ENCODE results near the gene CDK17.

CDK17 gene

DNA sequence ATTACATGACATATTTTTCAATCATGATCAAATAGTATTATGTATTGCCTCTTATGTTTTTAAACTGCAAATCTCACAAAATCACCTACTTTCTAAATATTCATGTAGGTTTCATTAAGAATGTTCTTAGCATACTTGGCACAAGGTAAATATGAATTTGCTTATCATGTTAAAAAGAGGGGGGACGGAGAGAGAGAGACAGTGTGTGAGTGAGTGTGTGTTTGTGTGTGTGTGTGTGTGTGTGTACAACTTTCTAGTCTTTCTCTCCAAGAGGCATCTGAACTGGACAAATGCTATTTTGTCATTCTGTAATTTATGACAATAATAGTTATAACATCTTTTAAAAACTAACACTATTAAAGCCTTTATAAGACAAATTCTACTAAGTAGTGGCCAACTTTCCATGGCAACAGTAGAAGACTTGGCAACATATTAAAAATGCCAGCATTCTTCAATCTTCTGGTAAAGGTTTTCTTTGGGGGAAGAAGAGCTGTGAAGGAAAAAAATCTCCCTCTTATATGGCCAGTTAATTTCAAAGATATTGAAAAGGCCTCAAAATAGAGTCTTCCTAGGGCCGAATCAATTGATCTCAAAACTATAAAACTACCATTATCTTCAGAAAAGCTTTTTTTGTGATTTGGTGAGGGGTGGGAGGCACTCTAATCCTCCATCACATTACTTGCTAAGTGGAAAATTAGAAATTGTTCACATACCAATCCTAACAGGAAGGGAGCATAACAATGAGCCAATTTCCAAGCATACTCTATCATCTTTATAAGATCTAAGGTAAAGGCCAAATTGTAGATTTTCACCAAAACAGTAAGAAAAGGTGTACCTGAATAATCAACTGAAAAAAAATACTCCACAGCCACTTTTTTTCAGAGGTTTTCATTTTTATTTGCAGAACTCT is 28.2 kb downstream of the CDK17 start:
- H3K4me3 ChIP-seq (ENCODE audit: low read depth, low read length), result no peak overlapping the region
- H2AFZ ChIP-seq (ENCODE audit: low read length, unreplicated experiment), result no peak overlapping the region
- no peaks in the 10 kb centered on the region for H3K36me3 ChIP-seq (ENCODE audit: insufficient read depth, low read length)
- peaks cover 96% of the 10 kb centered on the region for H3K79me2 ChIP-seq (ENCODE audit: control insufficient read depth, insufficient read depth, low read length, unreplicated experiment)
- H3K4me1 ChIP-seq (ENCODE audit: control insufficient read depth, insufficient read depth, low read length, unreplicated experiment), result peaks cover 37% of the 10 kb centered on the region
- H3K27me3 ChIP-seq (ENCODE audit: insufficient read depth, low read length), result no peaks in the 10 kb centered on the region
- H3K27ac ChIP-seq (ENCODE audit: low read depth, low read length), result no peak overlapping the region

- Histone ChIP-seq H3K4me1 (ENCODE audit: control insufficient read depth, insufficient read depth, low read length, unreplicated experiment) (peaks cover 36% of the 10 kb centered on the region), H2AFZ (ENCODE audit: low read length, unreplicated experiment) (no peak overlapping the region), H3K36me3 (ENCODE audit: insufficient read depth, low read length) (no peaks in the 10 kb centered on the region), H3K27ac (ENCODE audit: low read depth, low read length) (no peak overlapping the region), H3K4me3 (ENCODE audit: low read depth, low read length) (no peak overlapping the region), H3K79me2 (ENCODE audit: control insufficient read depth, insufficient read depth, low read length, unreplicated experiment) (peaks cover 96% of the 10 kb centered on the region), H3K27me3 (ENCODE audit: insufficient read depth, low read length) (no peaks in the 10 kb centered on the region)
Measured at GRCh38 chr12:96371138-96371789, 29.0 kb downstream of the CDK17 start.

DNA sequence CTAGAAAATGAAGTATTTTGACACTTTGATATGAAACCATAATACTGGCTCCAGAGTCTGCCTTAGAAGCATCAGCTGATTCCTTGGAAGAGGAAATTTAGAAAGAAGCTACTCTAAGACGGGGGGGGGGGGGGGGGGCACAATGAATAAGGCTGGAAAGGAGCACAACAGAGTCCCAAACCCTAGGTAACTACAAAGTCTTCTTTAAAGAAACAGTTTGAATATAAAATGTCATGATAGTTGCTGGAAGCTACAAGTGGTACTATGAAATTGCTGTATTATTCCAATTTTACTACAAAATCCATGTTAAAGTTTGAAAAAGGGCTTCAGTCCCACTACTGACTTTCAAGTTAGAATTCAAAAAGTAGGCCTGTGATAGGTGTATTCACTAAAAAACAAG is 31.6 kb downstream of the CDK17 start:
- H3K36me3 ChIP-seq (ENCODE audit: insufficient read depth, low read length), result no peaks in the 10 kb centered on the region
- H3K27ac ChIP-seq (ENCODE audit: low read depth, low read length), result 0 out of 2 replicates have a peak overlapping the region, but pooled peaks have one; percentile 2
- 0 out of 2 replicates have a peak overlapping the region, but pooled peaks have one; percentile 0 for H3K4me3 ChIP-seq (ENCODE audit: low read depth, low read length)
- H2AFZ ChIP-seq (ENCODE audit: low read length, unreplicated experiment), result no peak overlapping the region
- peaks cover 44% of the 10 kb centered on the region for H3K4me1 ChIP-seq (ENCODE audit: control insufficient read depth, insufficient read depth, low read length, unreplicated experiment)
- peaks cover 94% of the 10 kb centered on the region for H3K79me2 ChIP-seq (ENCODE audit: control insufficient read depth, insufficient read depth, low read length, unreplicated experiment)
- H3K27me3 ChIP-seq (ENCODE audit: insufficient read depth, low read length), result no peaks in the 10 kb centered on the region

DNA sequence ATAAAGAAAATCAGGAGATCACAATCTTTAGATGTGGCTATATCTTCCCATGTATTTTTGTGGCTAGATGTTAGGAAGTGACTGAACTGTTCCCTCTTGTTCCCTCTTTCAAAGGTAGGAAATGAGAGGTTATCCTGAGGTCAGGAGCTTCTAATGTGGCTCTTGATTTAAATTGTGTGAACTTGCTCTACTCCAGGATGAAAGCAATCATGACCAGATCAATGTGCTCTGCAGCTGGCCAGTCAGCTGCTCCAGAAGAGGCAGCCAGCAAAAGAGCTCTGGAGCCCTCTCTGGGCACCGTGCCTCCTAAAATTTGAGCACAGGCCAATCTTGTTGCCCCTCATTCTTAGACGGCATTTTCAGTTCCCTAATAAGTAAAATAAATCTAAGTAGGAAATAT is 32.0 kb downstream of the CDK17 start:
- Histone ChIP-seq H3K27ac (ENCODE audit: low read depth, low read length) (peak overlapping the region; percentile 2; the same call in 1 of the 2 replicates), H3K27me3 (ENCODE audit: insufficient read depth, low read length) (no peaks in the 10 kb centered on the region), H3K4me1 (ENCODE audit: control insufficient read depth, insufficient read depth, low read length, unreplicated experiment) (peaks cover 43% of the 10 kb centered on the region), H3K4me3 (ENCODE audit: low read depth, low read length) (0 out of 2 replicates have a peak overlapping the region, but pooled peaks have one; percentile 0), H3K36me3 (ENCODE audit: insufficient read depth, low read length) (no peaks in the 10 kb centered on the region), H3K79me2 (ENCODE audit: control insufficient read depth, insufficient read depth, low read length, unreplicated experiment) (peaks cover 94% of the 10 kb centered on the region), H2AFZ (ENCODE audit: low read length, unreplicated experiment) (no peak overlapping the region)

DNA sequence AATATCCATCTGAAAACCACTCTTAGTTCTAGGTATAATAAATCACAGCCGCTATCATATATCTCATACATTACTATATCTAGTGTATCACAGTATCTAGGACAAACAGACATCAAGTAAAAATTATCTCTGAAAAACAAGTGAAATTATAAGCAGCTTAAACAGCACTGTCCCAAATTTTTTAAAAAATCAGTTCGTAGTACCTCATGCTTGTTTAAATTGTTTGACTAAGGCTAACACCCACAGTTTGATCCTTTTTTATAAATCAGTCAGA is 33.9 kb downstream of the CDK17 start:
- Histone ChIP-seq H2AFZ (ENCODE audit: low read length, unreplicated experiment) (no peak overlapping the region), H3K4me3 (ENCODE audit: low read depth, low read length) (no peak overlapping the region), H3K27ac (ENCODE audit: low read depth, low read length) (no peak overlapping the region), H3K27me3 (ENCODE audit: insufficient read depth, low read length) (no peaks in the 10 kb centered on the region), H3K36me3 (ENCODE audit: insufficient read depth, low read length) (no peaks in the 10 kb centered on the region), H3K4me1 (ENCODE audit: control insufficient read depth, insufficient read depth, low read length, unreplicated experiment) (peaks cover 36% of the 10 kb centered on the region), H3K79me2 (ENCODE audit: control insufficient read depth, insufficient read depth, low read length, unreplicated experiment) (peaks cover 95% of the 10 kb centered on the region)

DNA sequence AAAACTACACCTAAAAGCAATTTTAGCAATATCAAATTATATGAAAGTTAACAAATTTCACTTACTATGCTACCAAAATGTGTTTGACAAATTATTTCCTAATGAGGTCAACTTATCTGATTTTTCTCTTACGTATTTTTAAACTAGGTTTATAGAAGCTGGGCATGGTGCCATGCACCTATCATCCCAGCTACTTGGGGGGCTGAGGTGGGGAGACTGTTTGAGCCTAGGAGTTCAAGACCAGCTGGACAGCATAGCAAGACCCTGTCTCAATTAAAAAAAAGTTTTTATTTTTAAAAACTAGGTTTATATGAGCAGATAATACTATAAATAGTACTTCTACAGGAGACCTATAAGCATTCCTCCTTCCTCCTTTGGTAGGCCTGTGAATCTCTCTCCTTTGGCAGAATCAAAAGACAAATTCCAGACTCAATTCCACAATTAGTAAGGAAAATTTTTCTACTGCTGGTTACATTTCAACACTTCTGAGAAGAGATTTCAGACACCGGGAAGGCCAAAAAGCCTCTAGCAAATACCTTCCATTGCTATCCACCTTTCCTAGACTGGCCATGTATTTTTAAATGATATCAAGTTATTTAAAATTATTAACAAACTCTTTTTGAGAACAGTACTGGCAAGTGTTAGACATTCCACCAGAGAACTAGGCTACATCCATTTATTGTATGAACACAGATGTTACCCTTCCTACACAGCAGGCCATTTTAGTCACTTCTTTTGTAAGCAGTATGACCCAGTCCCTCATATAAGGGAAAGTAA is 34.4 kb downstream of the CDK17 start:
- Histone ChIP-seq H2AFZ (ENCODE audit: low read length, unreplicated experiment) (no peak overlapping the region), H3K27me3 (ENCODE audit: insufficient read depth, low read length) (no peaks in the 10 kb centered on the region), H3K79me2 (ENCODE audit: control insufficient read depth, insufficient read depth, low read length, unreplicated experiment) (peaks cover 95% of the 10 kb centered on the region)

GRCh38 chr12:96364092-96364700 is 36.0 kb downstream of the CDK17 start:
- Histone ChIP-seq H2AFZ (ENCODE audit: low read length, unreplicated experiment) (no peak overlapping the region), H3K79me2 (ENCODE audit: control insufficient read depth, insufficient read depth, low read length, unreplicated experiment) (peaks cover 95% of the 10 kb centered on the region), H3K27me3 (ENCODE audit: insufficient read depth, low read length) (no peaks in the 10 kb centered on the region), H3K36me3 (ENCODE audit: insufficient read depth, low read length) (no peaks in the 10 kb centered on the region), H3K4me1 (ENCODE audit: control insufficient read depth, insufficient read depth, low read length, unreplicated experiment) (peaks cover 36% of the 10 kb centered on the region), H3K4me3 (ENCODE audit: low read depth, low read length) (no peak overlapping the region), H3K27ac (ENCODE audit: low read depth, low read length) (no peak overlapping the region)

More for the DNA sequence above, 34.4 kb downstream of the CDK17 start:
- Histone ChIP-seq H3K4me3 (ENCODE audit: low read depth, low read length) (no peak overlapping the region), H3K36me3 (ENCODE audit: insufficient read depth, low read length) (no peaks in the 10 kb centered on the region), H3K27ac (ENCODE audit: low read depth, low read length) (no peak overlapping the region), H3K4me1 (ENCODE audit: control insufficient read depth, insufficient read depth, low read length, unreplicated experiment) (peaks cover 36% of the 10 kb centered on the region)

GRCh38 chr12:96361074-96361473 is 39.2 kb downstream of the CDK17 start:
- Histone ChIP-seq H3K27ac (ENCODE audit: low read depth, low read length) (no peak overlapping the region), H2AFZ (ENCODE audit: low read length, unreplicated experiment) (no peak overlapping the region), H3K27me3 (ENCODE audit: insufficient read depth, low read length) (no peaks in the 10 kb centered on the region), H3K4me3 (ENCODE audit: low read depth, low read length) (no peak overlapping the region), H3K79me2 (ENCODE audit: control insufficient read depth, insufficient read depth, low read length, unreplicated experiment) (peaks cover 93% of the 10 kb centered on the region), H3K36me3 (ENCODE audit: insufficient read depth, low read length) (no peaks in the 10 kb centered on the region), H3K4me1 (ENCODE audit: control insufficient read depth, insufficient read depth, low read length, unreplicated experiment) (peaks cover 21% of the 10 kb centered on the region)

- no peaks in the 10 kb centered on the region for H3K27me3 ChIP-seq (ENCODE audit: insufficient read depth, low read length)
- no peak overlapping the region for H3K4me3 ChIP-seq (ENCODE audit: low read depth, low read length)
- no peak overlapping the region for H2AFZ ChIP-seq (ENCODE audit: low read length, unreplicated experiment)
- no peak overlapping the region for H3K27ac ChIP-seq (ENCODE audit: low read depth, low read length)
- peaks cover 21% of the 10 kb centered on the region for H3K4me1 ChIP-seq (ENCODE audit: control insufficient read depth, insufficient read depth, low read length, unreplicated experiment)
- H3K79me2 ChIP-seq (ENCODE audit: control insufficient read depth, insufficient read depth, low read length, unreplicated experiment), result peaks cover 93% of the 10 kb centered on the region
- no peaks in the 10 kb centered on the region for H3K36me3 ChIP-seq (ENCODE audit: insufficient read depth, low read length)
Measured at GRCh38 chr12:96360550-96360949, 39.7 kb downstream of the CDK17 start.

GRCh38 chr12:96359328-96359727 is 40.9 kb downstream of the CDK17 start:
- Histone ChIP-seq H3K4me3 (ENCODE audit: low read depth, low read length) (no peak overlapping the region), H2AFZ (ENCODE audit: low read length, unreplicated experiment) (no peak overlapping the region), H3K4me1 (ENCODE audit: control insufficient read depth, insufficient read depth, low read length, unreplicated experiment) (peaks cover 15% of the 10 kb centered on the region), H3K36me3 (ENCODE audit: insufficient read depth, low read length) (no peaks in the 10 kb centered on the region), H3K79me2 (ENCODE audit: control insufficient read depth, insufficient read depth, low read length, unreplicated experiment) (peaks cover 94% of the 10 kb centered on the region), H3K27ac (ENCODE audit: low read depth, low read length) (no peak overlapping the region), H3K27me3 (ENCODE audit: insufficient read depth, low read length) (no peaks in the 10 kb centered on the region)
